Measurements from ENCODE around the gene SORCS3. TPM values are rescaled to one million over a fixed set of nuclear protein-coding genes. Genes with fewer than 3 reads are reported as not detected.

The SORCS3 gene
- total RNA-seq, 2 donors from 2014 or later, result not detected

- ATAC-seq, result no peak
These were observed 262.3 kb downstream of the SORCS3 start for GRCh38 chr10:104903433-104903832.

GRCh38 chr10:104904753-104905323 is 263.7 kb downstream of the SORCS3 start:
- ATAC-seq (no peak), DNase-seq (ENCODE audit: low spot score in 2 of 2) (no peak)
- no peak overlapping the region for H3K27ac Mint-ChIP-seq
- no peaks in the 10 kb centered on the region for H3K36me3 Mint-ChIP-seq
- H3K9me3 Mint-ChIP-seq, result no peaks in the 10 kb centered on the region

More at GRCh38 chr10:104903433-104903832, 262.3 kb downstream of the SORCS3 start:
- H3K36me3 Mint-ChIP-seq, result no peaks in the 10 kb centered on the region
- DNase-seq (ENCODE audit: low spot score in 2 of 2), result no peak
- no peaks in the 10 kb centered on the region for H3K9me3 Mint-ChIP-seq
- no peak overlapping the region for H3K27ac Mint-ChIP-seq

DNA sequence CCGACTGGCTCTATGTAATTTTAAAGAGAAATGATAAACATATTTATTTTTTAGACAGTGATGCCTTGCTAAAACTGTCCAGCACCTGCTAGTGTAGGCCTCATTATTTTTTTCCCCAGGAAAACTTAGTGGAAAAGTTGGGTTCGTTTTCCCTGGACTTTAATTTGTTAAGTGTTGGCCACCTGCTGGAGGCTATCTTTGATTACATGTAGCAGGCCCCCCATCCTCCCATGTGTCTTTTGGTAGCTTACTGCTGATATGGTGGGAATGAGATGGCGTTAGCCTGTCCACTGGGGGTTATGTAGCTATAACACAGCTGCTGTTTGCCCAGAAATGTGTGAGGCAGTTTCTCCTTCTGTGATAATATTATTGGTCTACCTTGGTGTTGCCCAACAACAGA is 265.0 kb downstream of the SORCS3 start:
- no peak overlapping the region for H3K27ac Mint-ChIP-seq
- no peaks in the 10 kb centered on the region for H3K9me3 Mint-ChIP-seq
- no peaks in the 10 kb centered on the region for H3K36me3 Mint-ChIP-seq

GRCh38 chr10:104907521-104907920 is 266.4 kb downstream of the SORCS3 start:
- no peaks in the 10 kb centered on the region for H3K36me3 Mint-ChIP-seq
- ATAC-seq (no peak), DNase-seq (ENCODE audit: low spot score in 2 of 2) (no peak)
- no peak overlapping the region for H3K27ac Mint-ChIP-seq
- peaks cover 0 to 1% of the 10 kb centered on the region in 2 donors for H3K9me3 Mint-ChIP-seq

More for the DNA sequence above, 265.0 kb downstream of the SORCS3 start:
- ATAC-seq (no peak), DNase-seq (ENCODE audit: low spot score in 2 of 2) (no peak)

GRCh38 chr10:104908581-104908980 is 267.5 kb downstream of the SORCS3 start:
- DNase-seq (ENCODE audit: low spot score in 2 of 2), result no peak
- Mint-ChIP-seq H3K27ac (no peak overlapping the region), H3K9me3 (peaks cover 0 to 5% of the 10 kb centered on the region in 2 donors), H3K36me3 (no peaks in the 10 kb centered on the region)
- ATAC-seq, result no peak

DNA sequence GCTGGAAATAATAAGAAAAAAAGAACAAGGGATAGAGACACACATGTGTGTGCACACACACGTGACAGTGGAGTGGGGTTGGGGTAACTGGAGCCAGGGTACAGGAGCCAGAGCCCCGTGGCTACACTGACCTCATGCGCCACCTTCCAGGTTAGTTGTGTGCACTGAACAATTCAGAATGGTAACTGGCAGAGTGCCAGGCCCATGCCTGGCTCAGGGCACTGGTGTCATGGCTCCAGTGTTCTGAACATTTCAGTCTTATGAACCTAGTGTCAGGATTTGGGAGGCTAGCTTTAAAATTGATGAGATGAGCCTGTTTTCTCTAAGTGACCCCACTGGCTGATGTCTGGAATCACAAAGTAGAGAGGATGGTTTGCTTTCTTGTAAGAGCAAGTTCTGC is 269.6 kb downstream of the SORCS3 start:
- ATAC-seq (no peak), DNase-seq (ENCODE audit: low spot score in 2 of 2) (no peak)
- Mint-ChIP-seq H3K27ac (no peak overlapping the region), H3K9me3 (peaks cover 4 to 5% of the 10 kb centered on the region in 2 donors), H3K36me3 (no peaks in the 10 kb centered on the region)

- Mint-ChIP-seq H3K27ac (no peak overlapping the region), H3K36me3 (no peaks in the 10 kb centered on the region), H3K9me3 (peaks cover 4 to 5% of the 10 kb centered on the region in 2 donors)
- DNase-seq (ENCODE audit: low spot score in 2 of 2) (no peak), ATAC-seq (no peak)
These were observed 272.3 kb downstream of the SORCS3 start for GRCh38 chr10:104913390-104913789.

GRCh38 chr10:104920476-104920875 is 279.4 kb downstream of the SORCS3 start:
- no peak for DNase-seq (ENCODE audit: low spot score in 2 of 2)
- no peak for ATAC-seq
- no peaks in the 10 kb centered on the region for H3K36me3 Mint-ChIP-seq
- no peak overlapping the region for H3K27ac Mint-ChIP-seq
- H3K9me3 Mint-ChIP-seq, result peaks cover 0 to 4% of the 10 kb centered on the region in 2 donors

- no peak for DNase-seq (ENCODE audit: low spot score in 2 of 2)
- no peak for ATAC-seq
- Mint-ChIP-seq H3K27ac (no peak overlapping the region), H3K36me3 (no peaks in the 10 kb centered on the region), H3K9me3 (peaks cover 0 to 4% of the 10 kb centered on the region in 2 donors)
These were observed 280.7 kb downstream of the SORCS3 start for GRCh38 chr10:104921763-104922162.

GRCh38 chr10:104922810-104923209 is 281.7 kb downstream of the SORCS3 start:
- H3K9me3 Mint-ChIP-seq, result peaks cover 0 to 4% of the 10 kb centered on the region in 2 donors
- DNase-seq (ENCODE audit: low spot score in 2 of 2), result no peak
- no peak overlapping the region for H3K27ac Mint-ChIP-seq
- ATAC-seq, result no peak
- H3K36me3 Mint-ChIP-seq, result no peaks in the 10 kb centered on the region

DNA sequence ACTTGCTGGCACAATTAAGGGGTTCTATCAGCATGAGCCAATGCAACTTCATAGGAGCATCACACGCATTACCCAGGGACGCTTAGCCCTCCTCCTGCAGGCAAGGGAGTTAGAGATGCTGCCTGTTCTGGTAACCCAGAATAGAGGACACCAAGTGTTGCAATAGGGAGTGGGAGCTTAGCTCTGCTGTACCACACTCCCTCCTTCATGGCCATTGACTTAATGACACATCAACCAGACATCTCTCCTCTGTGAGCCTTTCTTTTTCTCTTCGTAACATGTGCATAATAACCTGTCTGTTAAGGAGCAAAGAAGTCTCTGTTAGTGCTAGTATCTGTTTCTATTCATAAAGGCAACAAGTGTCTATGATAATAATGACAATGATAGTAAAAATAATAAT is 282.4 kb downstream of the SORCS3 start:
- no peaks in the 10 kb centered on the region for H3K36me3 Mint-ChIP-seq
- H3K9me3 Mint-ChIP-seq, result peaks cover 0 to 4% of the 10 kb centered on the region in 2 donors
- no peak for ATAC-seq
- no peak for DNase-seq (ENCODE audit: low spot score in 2 of 2)
- no peak overlapping the region for H3K27ac Mint-ChIP-seq

- Mint-ChIP-seq H3K27ac (no peak overlapping the region), H3K36me3 (no peaks in the 10 kb centered on the region), H3K9me3 (no peaks in the 10 kb centered on the region)
- ATAC-seq, result no peak
- DNase-seq (ENCODE audit: low spot score in 2 of 2), result no peak
These were observed 283.2 kb downstream of the SORCS3 start for GRCh38 chr10:104924101-104924795.

DNA sequence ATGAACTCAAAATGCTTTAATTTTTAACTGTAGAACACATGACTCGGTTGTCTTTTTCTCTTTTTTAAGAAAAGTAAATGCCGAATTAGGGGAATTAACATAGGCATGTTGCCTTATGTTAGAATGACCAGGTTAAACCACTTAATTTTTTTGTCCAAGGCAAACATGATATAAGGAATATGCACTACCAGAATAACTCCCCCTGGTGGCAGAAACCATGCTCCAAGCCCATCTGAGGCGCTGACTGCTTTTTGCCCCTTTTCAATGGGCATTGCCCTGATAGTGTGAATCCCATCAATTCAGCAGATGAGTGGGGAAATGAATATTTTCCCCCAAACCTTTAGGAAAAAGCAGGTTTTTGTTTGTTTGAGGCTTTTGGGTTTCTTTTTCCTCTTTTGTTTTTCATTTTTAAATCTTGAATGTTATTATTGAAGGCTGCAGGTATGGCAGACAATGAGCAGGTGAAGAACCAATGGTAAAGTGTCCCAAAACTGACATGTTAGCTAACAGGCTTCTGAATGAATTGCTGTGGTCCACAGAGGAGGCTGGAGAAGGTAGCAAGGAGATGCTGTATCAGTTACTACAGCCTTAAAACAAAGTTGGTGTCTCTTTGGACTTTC is 284.3 kb downstream of the SORCS3 start:
- Mint-ChIP-seq H3K27ac (no peak overlapping the region), H3K9me3 (no peaks in the 10 kb centered on the region), H3K36me3 (no peaks in the 10 kb centered on the region)
- no peak for ATAC-seq
- DNase-seq (ENCODE audit: low spot score in 2 of 2), result peak in 1 of 2 donors; percentile 50

- no peaks in the 10 kb centered on the region for H3K36me3 Mint-ChIP-seq
- no peak overlapping the region for H3K27ac Mint-ChIP-seq
- ATAC-seq, result no peak
- DNase-seq (ENCODE audit: low spot score in 2 of 2), result no peak
- H3K9me3 Mint-ChIP-seq, result no peaks in the 10 kb centered on the region
These were observed 287.6 kb downstream of the SORCS3 start for GRCh38 chr10:104928734-104929133.

GRCh38 chr10:104931612-104932134 is 290.6 kb downstream of the SORCS3 start:
- Mint-ChIP-seq H3K36me3 (no peaks in the 10 kb centered on the region), H3K9me3 (peaks cover 0 to 5% of the 10 kb centered on the region in 2 donors), H3K27ac (no peak overlapping the region)
- DNase-seq (ENCODE audit: low spot score in 2 of 2) (no peak), ATAC-seq (no peak)

- Mint-ChIP-seq H3K27ac (no peak overlapping the region), H3K9me3 (peaks cover 4 to 5% of the 10 kb centered on the region in 2 donors)
- ATAC-seq, result no peak
These were observed 294.6 kb downstream of the SORCS3 start for GRCh38 chr10:104935656-104936055.

DNA sequence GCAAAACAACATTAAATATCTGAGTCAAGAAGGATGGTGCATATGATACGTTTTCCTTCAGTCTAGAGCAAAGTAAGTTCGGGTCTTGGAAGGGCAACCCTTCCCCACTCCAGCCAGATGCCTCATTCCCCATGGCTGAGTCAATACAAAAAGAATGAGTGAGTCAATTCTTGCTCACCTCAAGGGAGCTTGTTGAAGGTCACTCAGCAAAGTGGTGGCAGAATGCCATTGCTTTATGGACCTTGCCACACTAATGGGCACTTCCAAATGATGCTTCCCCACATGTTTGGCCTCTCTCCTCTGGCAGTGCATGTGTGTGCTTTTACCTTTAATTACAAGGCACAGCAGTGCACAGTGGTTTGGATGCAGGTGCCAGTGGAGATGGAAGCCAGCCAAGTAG is 296.5 kb downstream of the SORCS3 start:
- Mint-ChIP-seq H3K27ac (no peak overlapping the region), H3K9me3 (peaks cover 4 to 5% of the 10 kb centered on the region in 2 donors), H3K36me3 (no peaks in the 10 kb centered on the region)
- DNase-seq (ENCODE audit: low spot score in 2 of 2), result no peak
- peak in 1 of 2 donors; percentile 77 for ATAC-seq

More at GRCh38 chr10:104935656-104936055, 294.6 kb downstream of the SORCS3 start:
- H3K36me3 Mint-ChIP-seq, result no peaks in the 10 kb centered on the region
- DNase-seq (ENCODE audit: low spot score in 2 of 2), result no peak
